ENCODE measurements around the gene KLHL25.

The KLHL25 gene

DNA sequence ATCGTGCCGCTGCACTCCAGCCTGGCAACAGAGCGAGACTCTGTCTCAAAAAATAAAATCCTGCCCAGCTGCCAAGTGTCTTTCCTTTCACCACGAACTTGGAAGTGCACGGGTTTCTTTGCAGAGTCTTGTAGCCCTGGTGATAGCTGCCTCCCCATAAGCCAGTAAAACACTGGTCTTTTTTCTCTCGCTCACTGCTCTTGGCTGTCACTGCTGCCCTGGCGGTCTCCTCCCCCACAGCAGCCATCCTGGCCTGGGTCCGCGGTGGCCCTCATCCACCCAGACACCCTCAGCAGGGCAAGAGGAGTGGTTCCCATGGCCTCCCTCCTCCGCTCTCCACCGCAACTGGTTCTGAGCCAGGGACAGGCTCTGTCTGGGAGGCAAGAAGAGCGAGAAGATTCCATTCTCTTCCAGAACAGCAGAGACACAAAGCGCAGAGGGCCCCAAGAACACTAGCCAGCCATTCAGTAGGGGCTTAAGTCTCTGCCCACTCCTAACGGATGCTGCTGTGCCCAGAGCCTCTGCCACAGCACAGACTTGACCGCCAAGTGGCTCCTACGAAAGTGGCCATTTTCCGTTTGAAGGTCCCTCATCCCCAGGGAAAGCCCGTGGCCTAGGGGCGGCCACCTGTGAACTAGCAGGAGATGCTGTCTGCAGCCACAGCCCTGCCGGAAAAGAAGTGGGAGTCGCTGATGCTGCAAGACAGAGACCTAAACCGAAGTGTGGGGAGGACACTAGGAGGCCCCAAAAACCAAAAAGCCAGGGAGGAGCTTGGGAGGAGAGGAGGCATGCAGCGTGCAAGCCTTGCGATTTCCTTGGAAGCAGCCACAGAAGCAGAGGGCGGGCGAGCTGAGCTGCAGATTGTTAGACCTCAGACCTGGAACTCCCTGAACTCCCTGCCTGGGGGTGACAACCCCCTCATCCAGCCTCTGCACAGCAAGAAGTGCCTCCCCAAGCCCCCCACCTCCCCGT lies 44.1 kb downstream of the KLHL25 start:
- in situ Hi-C loops (cut with MboI; ENCODE audit: low pct_unique_long_range_greater_than_20kb, low sequenced_read_pairs, unreplicated experiment) = no loop called here
- no peak for DNase-seq (ENCODE audit: low spot score)

DNA sequence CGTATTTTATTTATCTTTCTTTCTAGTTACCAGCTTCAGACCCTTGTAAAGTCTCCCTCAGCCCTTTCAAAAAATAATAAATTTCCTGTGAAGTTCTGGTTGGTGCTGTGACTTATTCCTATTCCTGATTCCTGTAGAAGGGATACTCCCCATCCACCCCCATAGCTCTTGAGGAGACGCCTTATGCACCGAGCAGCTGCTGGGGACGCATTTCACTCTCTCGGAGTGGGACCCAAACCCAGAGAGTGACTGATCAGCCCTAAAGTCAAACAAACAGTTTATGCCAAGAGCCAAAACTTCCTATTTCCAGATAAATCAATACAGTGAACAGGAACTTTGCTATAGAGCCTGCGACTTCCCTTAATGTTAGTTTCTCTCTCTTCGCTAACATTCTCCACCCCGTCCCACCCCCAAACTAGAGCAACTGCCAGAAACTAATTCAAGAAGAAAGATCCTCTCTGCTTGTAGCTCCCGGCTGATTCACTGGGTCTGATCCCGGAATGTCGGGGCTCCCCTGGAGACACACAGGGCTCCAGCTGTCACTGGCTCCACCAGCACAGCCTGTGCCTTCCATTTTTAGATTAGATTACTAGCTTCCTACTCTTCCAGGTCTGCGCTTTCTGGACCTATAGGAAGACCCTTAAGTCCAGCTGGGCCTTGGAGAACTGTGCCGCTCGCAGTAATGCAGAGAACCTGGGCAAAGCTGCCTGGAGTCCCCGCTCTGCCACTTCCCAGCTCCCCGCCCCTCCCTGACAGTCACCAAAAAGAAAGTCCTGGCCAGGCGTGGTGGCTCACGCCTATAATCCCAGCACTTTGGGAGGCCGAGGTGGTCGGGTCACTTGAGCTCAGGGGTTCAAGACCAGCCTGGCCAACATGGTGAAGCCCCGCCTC lies 45.2 kb downstream of the KLHL25 start:
- TF ChIP-seq CTCF (IDR thresholded peaks at IDR 0.05; ENCODE audit: extremely low read depth, insufficient read depth, missing control alignments) = no peak
- DNase-seq (ENCODE audit: low spot score) = no peak
- in situ Hi-C loops (cut with MboI; ENCODE audit: low pct_unique_long_range_greater_than_20kb, low sequenced_read_pairs, unreplicated experiment) = no loop called here

More for the DNA sequence above, 44.1 kb downstream of the KLHL25 start:
- TF ChIP-seq CTCF (IDR thresholded peaks at IDR 0.05; ENCODE audit: extremely low read depth, insufficient read depth, missing control alignments) = no peak

- TF ChIP-seq CTCF (IDR thresholded peaks at IDR 0.05; ENCODE audit: extremely low read depth, insufficient read depth, missing control alignments) = no peak
- peak; percentile 3 for DNase-seq (ENCODE audit: low spot score)
- in situ Hi-C loops (cut with MboI; ENCODE audit: low pct_unique_long_range_greater_than_20kb, low sequenced_read_pairs, unreplicated experiment) = no loop called here
Observed at GRCh38 chr15:85748729-85749128, 46.0 kb downstream of the KLHL25 start.

- in situ Hi-C loops (cut with MboI; ENCODE audit: low pct_unique_long_range_greater_than_20kb, low sequenced_read_pairs, unreplicated experiment) = no loop called here
Observed at GRCh38 chr15:85748176-85748575, 46.5 kb downstream of the KLHL25 start.

GRCh38 chr15:85746641-85747040 lies 48.1 kb downstream of the KLHL25 start:
- DNase-seq (ENCODE audit: low spot score) = no peak
- in situ Hi-C loops (cut with MboI; ENCODE audit: low pct_unique_long_range_greater_than_20kb, low sequenced_read_pairs, unreplicated experiment) = no loop called here
- TF ChIP-seq CTCF (IDR thresholded peaks at IDR 0.05; ENCODE audit: extremely low read depth, insufficient read depth, missing control alignments) = no peak

More at GRCh38 chr15:85748176-85748575, 46.5 kb downstream of the KLHL25 start:
- TF ChIP-seq CTCF (IDR thresholded peaks at IDR 0.05; ENCODE audit: extremely low read depth, insufficient read depth, missing control alignments) = no peak
- DNase-seq (ENCODE audit: low spot score) = peak; percentile 7

- TF ChIP-seq CTCF (IDR thresholded peaks at IDR 0.05; ENCODE audit: extremely low read depth, insufficient read depth, missing control alignments) = no peak
- DNase-seq (ENCODE audit: low spot score) = no peak
- in situ Hi-C loops (cut with MboI; ENCODE audit: low pct_unique_long_range_greater_than_20kb, low sequenced_read_pairs, unreplicated experiment) = no loop called here
Observed at GRCh38 chr15:85745525-85746150, 49.1 kb downstream of the KLHL25 start.

Measured in GM13977 (cell line).